ENCODE results near the gene TAL2. TPM values are rescaled to one million over a fixed set of nuclear protein-coding genes. Genes with fewer than 3 reads are reported as not detected.

Gene TAL2
- total and polyA plus RNA-seq, 10 of the 15 experiments (the other 5 are each of a cell fraction or from before 2014, with no cell fraction given), result 0.16 to 0.51 (median 0.34) TPM; not detected in 1

DNA sequence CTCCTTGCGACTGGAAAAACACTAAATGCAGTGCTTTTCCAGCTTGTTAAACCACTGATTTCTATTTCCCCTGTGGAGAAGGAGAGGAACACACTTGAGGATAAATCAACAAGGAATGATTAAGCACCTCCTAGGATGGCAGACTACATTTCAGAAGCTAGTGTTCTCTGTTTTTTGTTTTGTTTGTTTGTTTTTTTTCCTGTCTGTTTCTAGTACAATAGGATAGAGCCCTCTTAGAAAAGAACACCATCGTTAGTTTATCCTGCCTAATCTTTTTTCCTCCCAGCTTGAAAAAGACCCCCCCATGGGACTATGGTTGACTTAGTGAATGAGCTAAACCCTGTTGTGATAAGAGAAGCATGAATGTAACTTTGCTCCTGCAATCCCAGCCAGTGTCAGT, 3.9 kb upstream of the TAL2 start:
- no peak for FAIRE-seq
- RAD21 ChIA-PET (ENCODE audit: unreplicated experiment), result no interaction called here
- in situ Hi-C loops (cut with MboI), result no loop called here
- ATAC-seq, result no peak
- Histone ChIP-seq H2AFZ (ENCODE audit: control insufficient read depth, low read depth, low read length) (no peak overlapping the region), H3K4me1 (ENCODE audit: control insufficient read depth, insufficient read depth, low read length) (peaks cover 14% of the 10 kb centered on the region), H3K79me2 (ENCODE audit: control insufficient read depth, insufficient read depth, low read length) (no peaks in the 10 kb centered on the region), H3K27me3 (replicated peaks in 1 of 2; ENCODE audit: control insufficient read depth in 2 of 2, insufficient read depth in 2 of 2, low read length in 1 of 2) (no peaks in the 10 kb centered on the region; a peak in 1 of 4 replicates), H3K4me2 (ENCODE audit: control insufficient read depth, insufficient read depth) (no peak overlapping the region), H3K27ac (ENCODE audit: control insufficient read depth, insufficient read depth) (no peak overlapping the region), H3K36me3 (ENCODE audit: control insufficient read depth in 2 of 2, insufficient read depth in 2 of 2, low read length in 1 of 2) (no peaks in the 10 kb centered on the region), H3K9ac (ENCODE audit: control insufficient read depth, insufficient read depth, low read length) (no peak overlapping the region), H3K4me3 (no peak overlapping the region), H3K9me3 (replicated peaks; ENCODE audit: control insufficient read depth, insufficient read depth, low read length) (no peaks in the 10 kb centered on the region), H4K20me1 (ENCODE audit: control insufficient read depth, insufficient read depth) (no peaks in the 10 kb centered on the region)
- intact Hi-C loops (cut with micrococcal nuclease; ENCODE audit: unreplicated experiment), result no loop called here
- POLR2A ChIA-PET, result interaction anchor here (1.3 kb wide), 1 partner anchor 10 kb away, joined by 3 read pairs; no protein-coding TSS in a partner anchor
- WGBS (ENCODE audit: insufficient coverage, insufficient replicate concordance, low lambda C conversion rate, missing lambda C conversion rate), result 91% methylated on average over 2 of the region's 2 CpGs
- no peak for DNase-seq (ENCODE audit: low read depth, low spot score)
- TF ChIP-seq, protein P1, sequence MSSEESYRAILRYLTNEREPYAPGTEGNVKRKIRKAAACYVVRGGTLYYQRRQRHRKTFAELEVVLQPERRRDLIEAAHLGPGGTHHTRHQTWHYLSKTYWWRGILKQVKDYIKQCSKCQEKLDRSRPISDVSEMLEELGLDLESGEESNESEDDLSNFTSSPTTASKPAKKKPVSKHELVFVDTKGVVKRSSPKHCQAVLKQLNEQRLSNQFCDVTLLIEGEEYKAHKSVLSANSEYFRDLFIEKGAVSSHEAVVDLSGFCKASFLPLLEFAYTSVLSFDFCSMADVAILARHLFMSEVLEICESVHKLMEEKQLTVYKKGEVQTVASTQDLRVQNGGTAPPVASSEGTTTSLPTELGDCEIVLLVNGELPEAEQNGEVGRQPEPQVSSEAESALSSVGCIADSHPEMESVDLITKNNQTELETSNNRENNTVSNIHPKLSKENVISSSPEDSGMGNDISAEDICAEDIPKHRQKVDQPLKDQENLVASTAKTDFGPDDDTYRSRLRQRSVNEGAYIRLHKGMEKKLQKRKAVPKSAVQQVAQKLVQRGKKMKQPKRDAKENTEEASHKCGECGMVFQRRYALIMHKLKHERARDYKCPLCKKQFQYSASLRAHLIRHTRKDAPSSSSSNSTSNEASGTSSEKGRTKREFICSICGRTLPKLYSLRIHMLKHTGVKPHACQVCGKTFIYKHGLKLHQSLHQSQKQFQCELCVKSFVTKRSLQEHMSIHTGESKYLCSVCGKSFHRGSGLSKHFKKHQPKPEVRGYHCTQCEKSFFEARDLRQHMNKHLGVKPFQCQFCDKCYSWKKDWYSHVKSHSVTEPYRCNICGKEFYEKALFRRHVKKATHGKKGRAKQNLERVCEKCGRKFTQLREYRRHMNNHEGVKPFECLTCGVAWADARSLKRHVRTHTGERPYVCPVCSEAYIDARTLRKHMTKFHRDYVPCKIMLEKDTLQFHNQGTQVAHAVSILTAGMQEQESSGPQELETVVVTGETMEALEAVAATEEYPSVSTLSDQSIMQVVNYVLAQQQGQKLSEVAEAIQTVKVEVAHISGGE (CRISPR knock-in tag; IDR thresholded peaks at IDR 0.05), result no peak
- TF ChIP-seq CHD1 (IDR thresholded peaks at IDR 0.05; ENCODE audit: low read depth, low read length) (no peak), POLR2A (IDR thresholded peaks at IDR 0.05; ENCODE audit: low read depth, low read length) (no peak), KDM1A (IDR thresholded peaks at IDR 0.05; ENCODE audit: borderline replicate concordance) (no peak), FOXK2 (IDR thresholded peaks at IDR 0.05) (no peak)
- TF ChIP-seq, protein P2, sequence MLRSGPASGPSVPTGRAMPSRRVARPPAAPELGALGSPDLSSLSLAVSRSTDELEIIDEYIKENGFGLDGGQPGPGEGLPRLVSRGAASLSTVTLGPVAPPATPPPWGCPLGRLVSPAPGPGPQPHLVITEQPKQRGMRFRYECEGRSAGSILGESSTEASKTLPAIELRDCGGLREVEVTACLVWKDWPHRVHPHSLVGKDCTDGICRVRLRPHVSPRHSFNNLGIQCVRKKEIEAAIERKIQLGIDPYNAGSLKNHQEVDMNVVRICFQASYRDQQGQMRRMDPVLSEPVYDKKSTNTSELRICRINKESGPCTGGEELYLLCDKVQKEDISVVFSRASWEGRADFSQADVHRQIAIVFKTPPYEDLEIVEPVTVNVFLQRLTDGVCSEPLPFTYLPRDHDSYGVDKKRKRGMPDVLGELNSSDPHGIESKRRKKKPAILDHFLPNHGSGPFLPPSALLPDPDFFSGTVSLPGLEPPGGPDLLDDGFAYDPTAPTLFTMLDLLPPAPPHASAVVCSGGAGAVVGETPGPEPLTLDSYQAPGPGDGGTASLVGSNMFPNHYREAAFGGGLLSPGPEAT (IDR thresholded peaks at IDR 0.05; ENCODE audit: low read depth), result no peak
- TF ChIP-seq, protein P3, sequence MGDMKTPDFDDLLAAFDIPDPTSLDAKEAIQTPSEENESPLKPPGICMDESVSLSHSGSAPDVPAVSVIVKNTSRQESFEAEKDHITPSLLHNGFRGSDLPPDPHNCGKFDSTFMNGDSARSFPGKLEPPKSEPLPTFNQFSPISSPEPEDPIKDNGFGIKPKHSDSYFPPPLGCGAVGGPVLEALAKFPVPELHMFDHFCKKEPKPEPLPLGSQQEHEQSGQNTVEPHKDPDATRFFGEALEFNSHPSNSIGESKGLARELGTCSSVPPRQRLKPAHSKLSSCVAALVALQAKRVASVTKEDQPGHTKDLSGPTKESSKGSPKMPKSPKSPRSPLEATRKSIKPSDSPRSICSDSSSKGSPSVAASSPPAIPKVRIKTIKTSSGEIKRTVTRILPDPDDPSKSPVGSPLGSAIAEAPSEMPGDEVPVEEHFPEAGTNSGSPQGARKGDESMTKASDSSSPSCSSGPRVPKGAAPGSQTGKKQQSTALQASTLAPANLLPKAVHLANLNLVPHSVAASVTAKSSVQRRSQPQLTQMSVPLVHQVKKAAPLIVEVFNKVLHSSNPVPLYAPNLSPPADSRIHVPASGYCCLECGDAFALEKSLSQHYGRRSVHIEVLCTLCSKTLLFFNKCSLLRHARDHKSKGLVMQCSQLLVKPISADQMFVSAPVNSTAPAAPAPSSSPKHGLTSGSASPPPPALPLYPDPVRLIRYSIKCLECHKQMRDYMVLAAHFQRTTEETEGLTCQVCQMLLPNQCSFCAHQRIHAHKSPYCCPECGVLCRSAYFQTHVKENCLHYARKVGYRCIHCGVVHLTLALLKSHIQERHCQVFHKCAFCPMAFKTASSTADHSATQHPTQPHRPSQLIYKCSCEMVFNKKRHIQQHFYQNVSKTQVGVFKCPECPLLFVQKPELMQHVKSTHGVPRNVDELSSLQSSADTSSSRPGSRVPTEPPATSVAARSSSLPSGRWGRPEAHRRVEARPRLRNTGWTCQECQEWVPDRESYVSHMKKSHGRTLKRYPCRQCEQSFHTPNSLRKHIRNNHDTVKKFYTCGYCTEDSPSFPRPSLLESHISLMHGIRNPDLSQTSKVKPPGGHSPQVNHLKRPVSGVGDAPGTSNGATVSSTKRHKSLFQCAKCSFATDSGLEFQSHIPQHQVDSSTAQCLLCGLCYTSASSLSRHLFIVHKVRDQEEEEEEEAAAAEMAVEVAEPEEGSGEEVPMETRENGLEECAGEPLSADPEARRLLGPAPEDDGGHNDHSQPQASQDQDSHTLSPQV (IDR thresholded peaks at IDR 0.05), result no peak
- TF ChIP-seq, protein P4, sequence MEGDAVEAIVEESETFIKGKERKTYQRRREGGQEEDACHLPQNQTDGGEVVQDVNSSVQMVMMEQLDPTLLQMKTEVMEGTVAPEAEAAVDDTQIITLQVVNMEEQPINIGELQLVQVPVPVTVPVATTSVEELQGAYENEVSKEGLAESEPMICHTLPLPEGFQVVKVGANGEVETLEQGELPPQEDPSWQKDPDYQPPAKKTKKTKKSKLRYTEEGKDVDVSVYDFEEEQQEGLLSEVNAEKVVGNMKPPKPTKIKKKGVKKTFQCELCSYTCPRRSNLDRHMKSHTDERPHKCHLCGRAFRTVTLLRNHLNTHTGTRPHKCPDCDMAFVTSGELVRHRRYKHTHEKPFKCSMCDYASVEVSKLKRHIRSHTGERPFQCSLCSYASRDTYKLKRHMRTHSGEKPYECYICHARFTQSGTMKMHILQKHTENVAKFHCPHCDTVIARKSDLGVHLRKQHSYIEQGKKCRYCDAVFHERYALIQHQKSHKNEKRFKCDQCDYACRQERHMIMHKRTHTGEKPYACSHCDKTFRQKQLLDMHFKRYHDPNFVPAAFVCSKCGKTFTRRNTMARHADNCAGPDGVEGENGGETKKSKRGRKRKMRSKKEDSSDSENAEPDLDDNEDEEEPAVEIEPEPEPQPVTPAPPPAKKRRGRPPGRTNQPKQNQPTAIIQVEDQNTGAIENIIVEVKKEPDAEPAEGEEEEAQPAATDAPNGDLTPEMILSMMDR (IDR thresholded peaks at IDR 0.05 in 2 of 3, conservative IDR thresholded peaks at IDR 0.05 in 1 of 3; ENCODE audit: control insufficient read depth in 2 of 3, extremely low read depth in 1 of 3, insufficient read depth in 1 of 3, low read depth in 3 of 3, low read length in 3 of 3), result no peak
- SMC1A ChIA-PET (ENCODE audit: uncharacterized antibody, unreplicated experiment), result interaction anchor here (0.7 to 1.6 kb wide), 2 partner anchors 11 to 15 kb away, joined by 5 read pairs; no protein-coding TSS in a partner anchor
- CTCF ChIA-PET, result interaction anchor here (0.6 to 2.1 kb wide), 3 partner anchors 21 to 192 kb away, joined by 4 to 5 read pairs (median 4); no protein-coding TSS in a partner anchor
- no TSS peak for BruUV-seq (replicated peaks)
